Umbilical cord (tissue), 2 donors: ENCODE measurements around the gene CPLX1. TPM values are rescaled to one million over a fixed set of nuclear protein-coding genes. Genes with fewer than 3 reads are reported as not detected.
"Not testable (repeated sequence)": the region's sequence is repeated elsewhere in the genome, so short reads cannot be mapped to it uniquely, and the experiment has no call there.

Source experiments
- DNase-seq: peaks from one replicate; pipeline ENCODE4 v3.0.0-alpha.2; 2015; ENCODE audit warnings: low spot score
- total RNA-seq: library from RNA; depleted of rRNA; stranded (reverse); fragments of >200 nt; gene quantifications from one replicate; pipeline ENCODE4 v1.2.3, GENCODE V29; 2014; ENCODE audit warnings: low replicate concordance; ENCODE audit not compliant: insufficient read depth

Gene CPLX1
- total RNA-seq, 1 donor from 2014 or later = not detected

- DNase-seq = no peak
These were observed 5.4 kb downstream of the CPLX1 start for GRCh38 chr4:820230-821172.

- DNase-seq = no peak
These were observed 6.3 kb downstream of the CPLX1 start for GRCh38 chr4:819401-820229.

GRCh38 chr4:818106-818921 lies 7.6 kb downstream of the CPLX1 start:
- no peak for DNase-seq

GRCh38 chr4:815464-816146 lies 10.3 kb downstream of the CPLX1 start:
- DNase-seq = no peak

GRCh38 chr4:814312-814850 lies 11.5 kb downstream of the CPLX1 start:
- no peak for DNase-seq

GRCh38 chr4:813900-814299 lies 12.0 kb downstream of the CPLX1 start:
- no peak for DNase-seq

- no peak for DNase-seq
These were observed 16.9 kb downstream of the CPLX1 start for GRCh38 chr4:808860-809570.

- no peak for DNase-seq
These were observed 18.1 kb downstream of the CPLX1 start for GRCh38 chr4:807792-808191.

GRCh38 chr4:806979-807378 lies 18.9 kb downstream of the CPLX1 start:
- DNase-seq = not testable (repeated sequence)

GRCh38 chr4:804804-805203 lies 21.1 kb downstream of the CPLX1 start:
- no peak for DNase-seq

GRCh38 chr4:803884-804283 lies 22.0 kb downstream of the CPLX1 start:
- DNase-seq = no peak

- no peak for DNase-seq
These were observed 24.3 kb downstream of the CPLX1 start for GRCh38 chr4:801436-802124.

- no peak for DNase-seq
These were observed 28.9 kb downstream of the CPLX1 start for GRCh38 chr4:797066-797465.

GRCh38 chr4:796206-796605 lies 29.7 kb downstream of the CPLX1 start:
- DNase-seq = no peak

GRCh38 chr4:795726-796119 lies 30.2 kb downstream of the CPLX1 start:
- DNase-seq = no peak

- DNase-seq = no peak
These were observed 30.8 kb downstream of the CPLX1 start for GRCh38 chr4:794900-795725.

GRCh38 chr4:793941-794621 lies 31.8 kb downstream of the CPLX1 start:
- no peak for DNase-seq
